Measurements from ENCODE around the gene PRDM12. TPM values are rescaled to one million over a fixed set of nuclear protein-coding genes. Genes with fewer than 3 reads are reported as not detected.

Gene PRDM12
- total and polyA plus RNA-seq, 2 experiments from 2014 or later: 0.11 TPM; not detected in 1

DNA sequence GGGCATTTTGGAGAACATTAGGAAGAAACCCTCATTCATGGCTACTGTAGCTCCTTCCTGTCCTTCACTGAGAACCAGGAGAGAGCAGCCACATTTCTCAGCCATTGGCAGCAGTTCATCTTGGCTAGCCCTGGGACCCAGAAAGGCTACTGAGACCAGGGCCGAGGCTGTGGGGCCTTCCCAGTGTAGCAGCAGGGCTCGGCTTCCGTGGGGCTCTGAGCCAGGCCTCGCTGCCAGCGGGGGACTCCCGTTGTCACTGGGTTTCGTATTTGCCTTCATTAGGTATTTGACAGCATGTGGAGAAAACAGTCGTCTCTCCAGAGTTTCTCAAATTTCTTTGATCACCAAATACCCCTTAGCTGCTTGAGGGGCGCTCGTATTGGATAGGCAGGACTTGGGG lies 37.3 kb upstream of the PRDM12 start (continued):
- TF ChIP-seq, protein P1, sequence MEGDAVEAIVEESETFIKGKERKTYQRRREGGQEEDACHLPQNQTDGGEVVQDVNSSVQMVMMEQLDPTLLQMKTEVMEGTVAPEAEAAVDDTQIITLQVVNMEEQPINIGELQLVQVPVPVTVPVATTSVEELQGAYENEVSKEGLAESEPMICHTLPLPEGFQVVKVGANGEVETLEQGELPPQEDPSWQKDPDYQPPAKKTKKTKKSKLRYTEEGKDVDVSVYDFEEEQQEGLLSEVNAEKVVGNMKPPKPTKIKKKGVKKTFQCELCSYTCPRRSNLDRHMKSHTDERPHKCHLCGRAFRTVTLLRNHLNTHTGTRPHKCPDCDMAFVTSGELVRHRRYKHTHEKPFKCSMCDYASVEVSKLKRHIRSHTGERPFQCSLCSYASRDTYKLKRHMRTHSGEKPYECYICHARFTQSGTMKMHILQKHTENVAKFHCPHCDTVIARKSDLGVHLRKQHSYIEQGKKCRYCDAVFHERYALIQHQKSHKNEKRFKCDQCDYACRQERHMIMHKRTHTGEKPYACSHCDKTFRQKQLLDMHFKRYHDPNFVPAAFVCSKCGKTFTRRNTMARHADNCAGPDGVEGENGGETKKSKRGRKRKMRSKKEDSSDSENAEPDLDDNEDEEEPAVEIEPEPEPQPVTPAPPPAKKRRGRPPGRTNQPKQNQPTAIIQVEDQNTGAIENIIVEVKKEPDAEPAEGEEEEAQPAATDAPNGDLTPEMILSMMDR (conservative IDR thresholded peaks at IDR 0.05; ENCODE audit: low read depth in 2 of 2): no peak
- TF ChIP-seq STAT1 (IDR thresholded peaks at IDR 0.05; ENCODE audit: unreplicated experiment) (no peak), NANOG (IDR thresholded peaks at IDR 0.05; ENCODE audit: borderline replicate concordance) (no peak), EZH2 (IDR thresholded peaks at IDR 0.05; ENCODE audit: low read depth, unreplicated experiment) (no peak), EZH2phosphoT487 (IDR thresholded peaks at IDR 0.05; ENCODE audit: unreplicated experiment) (no peak), JUNB (IDR thresholded peaks at IDR 0.05; ENCODE audit: unreplicated experiment) (no peak), ZNF114 (CRISPR knock-in tag; IDR thresholded peaks at IDR 0.05) (no peak)

DNA sequence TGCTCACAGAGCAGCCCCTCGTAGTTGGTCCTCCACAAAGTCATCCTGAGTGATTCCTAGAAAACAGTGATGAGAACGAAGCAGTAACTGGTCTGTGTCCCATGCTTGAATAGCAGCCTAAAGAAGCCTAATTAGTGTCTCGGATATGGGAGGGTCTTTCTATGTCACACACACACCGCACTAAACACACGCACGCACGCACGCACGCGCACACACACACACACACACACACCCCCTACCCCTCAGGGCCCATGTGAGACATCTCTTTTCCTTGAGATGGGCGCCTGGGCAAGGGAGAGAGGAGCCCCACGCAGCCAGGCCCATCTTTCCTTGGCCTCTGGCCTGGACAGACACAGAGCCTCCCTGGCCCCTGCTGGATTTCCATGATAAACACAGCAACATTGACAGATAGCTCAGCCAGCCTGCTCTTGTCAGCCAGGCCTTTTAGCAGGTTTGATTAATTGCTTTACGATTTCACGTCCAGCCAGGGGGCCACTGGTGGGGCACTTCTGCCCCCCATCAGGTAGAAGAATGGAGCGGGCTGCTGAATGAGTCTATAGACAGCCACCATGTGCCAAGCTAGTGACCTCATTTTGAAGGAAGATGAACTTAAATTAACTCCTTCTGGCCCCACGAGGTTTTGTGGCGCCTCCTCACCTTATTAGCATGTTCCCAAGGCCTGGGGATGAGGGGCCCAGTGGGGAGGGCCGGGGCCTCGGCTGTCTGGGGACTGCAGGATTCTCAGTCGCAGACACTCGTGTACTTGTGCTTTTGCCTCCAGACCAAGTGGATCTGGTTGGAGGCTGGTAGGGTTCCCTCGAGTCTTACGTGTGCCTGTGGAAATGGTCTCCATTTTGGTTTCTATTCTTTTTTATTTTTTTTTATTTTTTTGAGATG lies 36.2 kb upstream of the PRDM12 start:
- no peak for DNase-seq (ENCODE audit: low spot score)
- H3K9me2 ChIP-seq (ENCODE audit: insufficient read depth): no peaks in the 10 kb centered on the region
- H3K27me3 Mint-ChIP-seq (ENCODE audit: insufficient read depth, low read depth, poor library complexity): peaks cover 10% of the 10 kb centered on the region
- no peaks in the 10 kb centered on the region for H3K79me2 ChIP-seq (replicated peaks; ENCODE audit: insufficient read depth)
- peak overlapping the region; percentile 91; the same call in 1 of the 2 replicates for H3K27ac ChIP-seq (ENCODE audit: low read depth)
- peaks cover 28% of the 10 kb centered on the region for H3K4me1 Mint-ChIP-seq
- ATAC-seq: peak; percentile 5; the same call in 1 of the 3 replicates
- H4K20me1 ChIP-seq (replicated peaks; ENCODE audit: insufficient read depth): 0 out of 2 replicates have a peak, but pooled peaks cover 8% of the 10 kb centered on the region
- no peak overlapping the region for H2AFZ ChIP-seq
- H3K4me1 ChIP-seq (ENCODE audit: insufficient read depth): peaks cover 23% of the 10 kb centered on the region
- H3F3A ChIP-seq (replicated peaks; ENCODE audit: low read depth): 0 out of 2 replicates have a peak, but pooled peaks cover 13% of the 10 kb centered on the region
- H3K4me2 ChIP-seq: no peak overlapping the region
- peaks cover 80% of the 10 kb centered on the region for H3K36me3 Mint-ChIP-seq (ENCODE audit: low read depth)
- no peaks in the 10 kb centered on the region for H3K27me3 ChIP-seq (ENCODE audit: insufficient read depth)
- H3K9me3 Mint-ChIP-seq: no peaks in the 10 kb centered on the region
- peaks cover 21% of the 10 kb centered on the region for H3K36me3 ChIP-seq (ENCODE audit: insufficient read depth)
- no peak overlapping the region for H3K4me3 ChIP-seq
- no peak overlapping the region for H3K4me3 Mint-ChIP-seq
- no peak overlapping the region; the same call in 1 of the 2 replicates for H3K27ac Mint-ChIP-seq
- TF ChIP-seq EZH2phosphoT487 (IDR thresholded peaks at IDR 0.05; ENCODE audit: unreplicated experiment) (no peak), POLR2AphosphoS5 (IDR thresholded peaks at IDR 0.05; ENCODE audit: low read depth) (no peak), ZNF114 (CRISPR knock-in tag; IDR thresholded peaks at IDR 0.05) (no peak), STAT1 (IDR thresholded peaks at IDR 0.05; ENCODE audit: unreplicated experiment) (no peak), JUNB (IDR thresholded peaks at IDR 0.05; ENCODE audit: unreplicated experiment) (no peak)
- TF ChIP-seq, protein P2, sequence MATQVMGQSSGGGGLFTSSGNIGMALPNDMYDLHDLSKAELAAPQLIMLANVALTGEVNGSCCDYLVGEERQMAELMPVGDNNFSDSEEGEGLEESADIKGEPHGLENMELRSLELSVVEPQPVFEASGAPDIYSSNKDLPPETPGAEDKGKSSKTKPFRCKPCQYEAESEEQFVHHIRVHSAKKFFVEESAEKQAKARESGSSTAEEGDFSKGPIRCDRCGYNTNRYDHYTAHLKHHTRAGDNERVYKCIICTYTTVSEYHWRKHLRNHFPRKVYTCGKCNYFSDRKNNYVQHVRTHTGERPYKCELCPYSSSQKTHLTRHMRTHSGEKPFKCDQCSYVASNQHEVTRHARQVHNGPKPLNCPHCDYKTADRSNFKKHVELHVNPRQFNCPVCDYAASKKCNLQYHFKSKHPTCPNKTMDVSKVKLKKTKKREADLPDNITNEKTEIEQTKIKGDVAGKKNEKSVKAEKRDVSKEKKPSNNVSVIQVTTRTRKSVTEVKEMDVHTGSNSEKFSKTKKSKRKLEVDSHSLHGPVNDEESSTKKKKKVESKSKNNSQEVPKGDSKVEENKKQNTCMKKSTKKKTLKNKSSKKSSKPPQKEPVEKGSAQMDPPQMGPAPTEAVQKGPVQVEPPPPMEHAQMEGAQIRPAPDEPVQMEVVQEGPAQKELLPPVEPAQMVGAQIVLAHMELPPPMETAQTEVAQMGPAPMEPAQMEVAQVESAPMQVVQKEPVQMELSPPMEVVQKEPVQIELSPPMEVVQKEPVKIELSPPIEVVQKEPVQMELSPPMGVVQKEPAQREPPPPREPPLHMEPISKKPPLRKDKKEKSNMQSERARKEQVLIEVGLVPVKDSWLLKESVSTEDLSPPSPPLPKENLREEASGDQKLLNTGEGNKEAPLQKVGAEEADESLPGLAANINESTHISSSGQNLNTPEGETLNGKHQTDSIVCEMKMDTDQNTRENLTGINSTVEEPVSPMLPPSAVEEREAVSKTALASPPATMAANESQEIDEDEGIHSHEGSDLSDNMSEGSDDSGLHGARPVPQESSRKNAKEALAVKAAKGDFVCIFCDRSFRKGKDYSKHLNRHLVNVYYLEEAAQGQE (IDR thresholded peaks at IDR 0.05; ENCODE audit: unreplicated experiment): no peak
- TF ChIP-seq, protein P3, sequence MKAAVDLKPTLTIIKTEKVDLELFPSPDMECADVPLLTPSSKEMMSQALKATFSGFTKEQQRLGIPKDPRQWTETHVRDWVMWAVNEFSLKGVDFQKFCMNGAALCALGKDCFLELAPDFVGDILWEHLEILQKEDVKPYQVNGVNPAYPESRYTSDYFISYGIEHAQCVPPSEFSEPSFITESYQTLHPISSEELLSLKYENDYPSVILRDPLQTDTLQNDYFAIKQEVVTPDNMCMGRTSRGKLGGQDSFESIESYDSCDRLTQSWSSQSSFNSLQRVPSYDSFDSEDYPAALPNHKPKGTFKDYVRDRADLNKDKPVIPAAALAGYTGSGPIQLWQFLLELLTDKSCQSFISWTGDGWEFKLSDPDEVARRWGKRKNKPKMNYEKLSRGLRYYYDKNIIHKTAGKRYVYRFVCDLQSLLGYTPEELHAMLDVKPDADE (IDR thresholded peaks at IDR 0.05): no peak

Data from GM23338 (cell line).